HepG2 (cell line): ENCODE results near the gene PRKCD. TPM values are rescaled to one million over a fixed set of nuclear protein-coding genes. Genes with fewer than 3 reads are reported as not detected.

Experiments used
- polyA plus RNA-seq, 8 experiments: library from polyadenylated mRNA; depleted of rRNA in 3 of 8; stranded (reverse) in 7 of 8; unstranded in 1 of 8; fragments of >200 nt; fragmentation: Illumina TruSeq in 4 of 8; extraction: Trizol in 4 of 8; gene quantifications; 2 replicates each; pipeline versions ENCODE4 v1.2.1 to v1.2.3, GENCODE V29; 2011 to 2016; ENCODE audit warnings: low read depth in 4 of 8, missing spikeins in 1 of 8, mixed read lengths in 1 of 8; ENCODE audit not compliant: insufficient read depth in 1 of 8
- total RNA-seq, 5 experiments: library from RNA; depleted of rRNA; stranded (reverse); fragments of >200 nt; fragmentation: Illumina TruSeq; extraction: Trizol; gene quantifications; 2 replicates each; pipeline ENCODE4 v1.2.3, GENCODE V29; 2016; ENCODE audit warnings: low read depth in 1 of 5
- TF ChIP-seq, protein P1 (sequence below): sonication (generic); formaldehyde crosslinking; IDR thresholded peaks from 2 replicates; pipeline ENCODE4 v1.9.0; 2021; ENCODE audit warnings: mild to moderate bottlenecking, missing genetic modification reagents

Gene PRKCD
- total and polyA plus RNA-seq, 2 of the 13 experiments (the other 11 are each of a cell fraction or from before 2014, with no cell fraction given), result 1.6 to 40.7 TPM

DNA sequence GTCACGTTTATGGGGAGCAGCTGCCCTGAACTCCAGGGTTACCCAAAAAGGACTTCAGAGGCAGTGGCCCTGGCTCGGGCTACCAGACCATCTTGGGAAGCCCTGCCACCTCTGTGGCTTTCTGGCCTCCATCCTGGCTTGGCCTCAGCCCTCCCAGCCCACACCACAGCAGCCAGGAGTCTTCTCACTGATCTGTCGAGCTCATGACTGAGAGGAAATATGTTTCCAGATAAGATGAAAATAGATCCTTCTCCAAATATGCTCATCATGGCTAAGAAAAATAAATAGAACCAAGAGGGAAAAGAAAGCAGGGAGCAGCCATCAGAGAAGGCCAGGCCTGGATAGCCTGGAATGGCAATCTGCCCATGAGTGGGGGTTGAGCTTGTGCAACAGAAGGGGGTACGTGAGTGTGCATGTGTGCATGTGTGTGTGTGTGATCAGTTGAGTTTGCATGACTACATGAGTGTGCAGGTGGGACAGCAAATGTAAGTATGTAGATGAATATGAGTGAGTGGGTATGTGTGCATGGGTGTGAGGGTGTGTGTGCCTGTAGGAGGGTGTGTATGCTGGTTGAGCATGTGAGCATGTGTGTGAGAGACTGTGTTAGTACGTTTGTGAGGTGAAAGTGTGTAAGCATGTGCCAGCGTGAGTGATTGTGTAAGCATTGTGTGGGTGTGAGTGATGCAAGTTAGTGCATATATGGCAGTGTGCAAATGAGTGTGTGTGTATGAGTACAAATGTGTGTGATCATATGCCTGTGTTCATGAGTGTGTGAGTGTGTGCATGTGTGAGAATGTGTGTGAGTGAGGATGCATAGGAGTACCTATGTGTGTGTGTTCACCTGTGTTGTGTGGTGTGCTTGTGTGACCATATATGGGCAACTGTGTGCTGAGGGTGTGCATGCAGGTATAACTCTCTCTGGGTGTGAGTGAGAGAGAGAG lies 20.8 kb upstream of the PRKCD start (continued):
- TF ChIP-seq, protein P1, sequence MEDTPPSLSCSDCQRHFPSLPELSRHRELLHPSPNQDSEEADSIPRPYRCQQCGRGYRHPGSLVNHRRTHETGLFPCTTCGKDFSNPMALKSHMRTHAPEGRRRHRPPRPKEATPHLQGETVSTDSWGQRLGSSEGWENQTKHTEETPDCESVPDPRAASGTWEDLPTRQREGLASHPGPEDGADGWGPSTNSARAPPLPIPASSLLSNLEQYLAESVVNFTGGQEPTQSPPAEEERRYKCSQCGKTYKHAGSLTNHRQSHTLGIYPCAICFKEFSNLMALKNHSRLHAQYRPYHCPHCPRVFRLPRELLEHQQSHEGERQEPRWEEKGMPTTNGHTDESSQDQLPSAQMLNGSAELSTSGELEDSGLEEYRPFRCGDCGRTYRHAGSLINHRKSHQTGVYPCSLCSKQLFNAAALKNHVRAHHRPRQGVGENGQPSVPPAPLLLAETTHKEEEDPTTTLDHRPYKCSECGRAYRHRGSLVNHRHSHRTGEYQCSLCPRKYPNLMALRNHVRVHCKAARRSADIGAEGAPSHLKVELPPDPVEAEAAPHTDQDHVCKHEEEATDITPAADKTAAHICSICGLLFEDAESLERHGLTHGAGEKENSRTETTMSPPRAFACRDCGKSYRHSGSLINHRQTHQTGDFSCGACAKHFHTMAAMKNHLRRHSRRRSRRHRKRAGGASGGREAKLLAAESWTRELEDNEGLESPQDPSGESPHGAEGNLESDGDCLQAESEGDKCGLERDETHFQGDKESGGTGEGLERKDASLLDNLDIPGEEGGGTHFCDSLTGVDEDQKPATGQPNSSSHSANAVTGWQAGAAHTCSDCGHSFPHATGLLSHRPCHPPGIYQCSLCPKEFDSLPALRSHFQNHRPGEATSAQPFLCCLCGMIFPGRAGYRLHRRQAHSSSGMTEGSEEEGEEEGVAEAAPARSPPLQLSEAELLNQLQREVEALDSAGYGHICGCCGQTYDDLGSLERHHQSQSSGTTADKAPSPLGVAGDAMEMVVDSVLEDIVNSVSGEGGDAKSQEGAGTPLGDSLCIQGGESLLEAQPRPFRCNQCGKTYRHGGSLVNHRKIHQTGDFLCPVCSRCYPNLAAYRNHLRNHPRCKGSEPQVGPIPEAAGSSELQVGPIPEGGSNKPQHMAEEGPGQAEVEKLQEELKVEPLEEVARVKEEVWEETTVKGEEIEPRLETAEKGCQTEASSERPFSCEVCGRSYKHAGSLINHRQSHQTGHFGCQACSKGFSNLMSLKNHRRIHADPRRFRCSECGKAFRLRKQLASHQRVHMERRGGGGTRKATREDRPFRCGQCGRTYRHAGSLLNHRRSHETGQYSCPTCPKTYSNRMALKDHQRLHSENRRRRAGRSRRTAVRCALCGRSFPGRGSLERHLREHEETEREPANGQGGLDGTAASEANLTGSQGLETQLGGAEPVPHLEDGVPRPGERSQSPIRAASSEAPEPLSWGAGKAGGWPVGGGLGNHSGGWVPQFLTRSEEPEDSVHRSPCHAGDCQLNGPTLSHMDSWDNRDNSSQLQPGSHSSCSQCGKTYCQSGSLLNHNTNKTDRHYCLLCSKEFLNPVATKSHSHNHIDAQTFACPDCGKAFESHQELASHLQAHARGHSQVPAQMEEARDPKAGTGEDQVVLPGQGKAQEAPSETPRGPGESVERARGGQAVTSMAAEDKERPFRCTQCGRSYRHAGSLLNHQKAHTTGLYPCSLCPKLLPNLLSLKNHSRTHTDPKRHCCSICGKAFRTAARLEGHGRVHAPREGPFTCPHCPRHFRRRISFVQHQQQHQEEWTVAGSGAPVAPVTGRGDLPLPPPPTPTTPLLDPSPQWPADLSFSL (CRISPR knock-in tag), result peak; percentile 88
